ENCODE measurements around the gene ROBO2.

DNA sequence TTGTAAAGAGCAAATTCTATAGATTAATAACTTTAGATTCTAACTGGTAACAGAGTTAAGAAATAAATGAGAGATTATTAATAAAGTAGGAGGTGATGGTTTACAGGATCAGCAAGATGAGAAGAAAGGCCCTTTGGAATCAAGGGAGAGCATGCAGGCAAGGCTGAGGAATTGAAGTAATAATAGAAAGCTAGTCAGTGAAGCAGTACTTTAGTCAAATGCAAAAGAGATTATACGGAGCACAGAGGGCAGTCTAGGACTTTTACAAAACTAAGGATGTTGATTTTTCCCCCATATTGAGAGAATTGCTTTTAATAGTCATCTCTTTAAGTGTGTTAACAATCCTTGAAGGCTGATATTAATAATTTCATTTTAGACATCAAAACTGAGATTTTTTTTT, 146.4 kb downstream of the ROBO2 start:
- TF ChIP-seq, protein P1, sequence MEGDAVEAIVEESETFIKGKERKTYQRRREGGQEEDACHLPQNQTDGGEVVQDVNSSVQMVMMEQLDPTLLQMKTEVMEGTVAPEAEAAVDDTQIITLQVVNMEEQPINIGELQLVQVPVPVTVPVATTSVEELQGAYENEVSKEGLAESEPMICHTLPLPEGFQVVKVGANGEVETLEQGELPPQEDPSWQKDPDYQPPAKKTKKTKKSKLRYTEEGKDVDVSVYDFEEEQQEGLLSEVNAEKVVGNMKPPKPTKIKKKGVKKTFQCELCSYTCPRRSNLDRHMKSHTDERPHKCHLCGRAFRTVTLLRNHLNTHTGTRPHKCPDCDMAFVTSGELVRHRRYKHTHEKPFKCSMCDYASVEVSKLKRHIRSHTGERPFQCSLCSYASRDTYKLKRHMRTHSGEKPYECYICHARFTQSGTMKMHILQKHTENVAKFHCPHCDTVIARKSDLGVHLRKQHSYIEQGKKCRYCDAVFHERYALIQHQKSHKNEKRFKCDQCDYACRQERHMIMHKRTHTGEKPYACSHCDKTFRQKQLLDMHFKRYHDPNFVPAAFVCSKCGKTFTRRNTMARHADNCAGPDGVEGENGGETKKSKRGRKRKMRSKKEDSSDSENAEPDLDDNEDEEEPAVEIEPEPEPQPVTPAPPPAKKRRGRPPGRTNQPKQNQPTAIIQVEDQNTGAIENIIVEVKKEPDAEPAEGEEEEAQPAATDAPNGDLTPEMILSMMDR (IDR thresholded peaks at IDR 0.05), result no peak
- TF ChIP-seq POLR2AphosphoS5 (IDR thresholded peaks at IDR 0.05) (no peak), POLR2A (IDR thresholded peaks at IDR 0.05) (no peak), EP300 (IDR thresholded peaks at IDR 0.05; ENCODE audit: low read depth) (no peak)
